A673 (cell line): ENCODE data around the gene MED31.

Experiments
- EZH2 ChIP-seq: fragments of 200-600 bp; sonication (generic); IDR thresholded peaks from 2 replicates; pipeline ENCODE4 v1.6.1; 2017; ENCODE audit warnings: borderline replicate concordance, low read depth, mild to moderate bottlenecking, mixed read lengths, antibody characterized with exemption, low read length; ENCODE audit not compliant: poor library complexity, severe bottlenecking
- TF ChIP-seq, protein P1 (sequence below): fragments of 300-800, 200-600 bp; sonication (generic); conservative IDR thresholded peaks from 2 replicates; pipeline ENCODE4 v1.5.1; 2017; ENCODE audit warnings: low read depth, mild to moderate bottlenecking, antibody characterized with exemption, low read length, moderate library complexity, mixed read lengths

DNA sequence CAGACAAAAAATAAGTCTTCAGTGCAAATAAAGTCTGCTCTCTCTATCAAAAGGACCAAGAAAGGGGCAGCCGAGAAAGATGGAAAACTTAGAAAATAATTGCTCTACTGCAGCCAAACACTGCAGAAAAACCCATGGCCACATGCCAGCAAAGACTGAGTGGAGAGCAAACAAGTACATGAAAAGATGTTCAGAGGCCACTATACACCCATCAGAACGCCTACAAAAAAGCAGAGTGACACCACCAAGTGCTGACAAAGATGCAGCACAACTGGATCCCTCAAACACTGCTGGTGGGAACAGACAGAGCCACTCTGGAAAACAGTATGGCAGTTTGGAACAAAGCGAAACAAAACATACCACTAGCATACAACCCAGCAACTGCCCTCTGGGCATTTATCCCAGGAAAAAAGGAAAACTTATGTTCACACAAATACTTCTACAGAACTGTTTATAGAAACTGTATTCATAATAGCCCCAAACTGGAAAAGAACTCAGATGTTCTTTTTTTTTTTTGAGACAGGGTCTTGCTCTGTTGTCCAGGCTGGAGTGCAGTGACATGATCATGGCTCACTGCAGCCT, 47.6 kb downstream of the MED31 start:
- TF ChIP-seq, protein P1, sequence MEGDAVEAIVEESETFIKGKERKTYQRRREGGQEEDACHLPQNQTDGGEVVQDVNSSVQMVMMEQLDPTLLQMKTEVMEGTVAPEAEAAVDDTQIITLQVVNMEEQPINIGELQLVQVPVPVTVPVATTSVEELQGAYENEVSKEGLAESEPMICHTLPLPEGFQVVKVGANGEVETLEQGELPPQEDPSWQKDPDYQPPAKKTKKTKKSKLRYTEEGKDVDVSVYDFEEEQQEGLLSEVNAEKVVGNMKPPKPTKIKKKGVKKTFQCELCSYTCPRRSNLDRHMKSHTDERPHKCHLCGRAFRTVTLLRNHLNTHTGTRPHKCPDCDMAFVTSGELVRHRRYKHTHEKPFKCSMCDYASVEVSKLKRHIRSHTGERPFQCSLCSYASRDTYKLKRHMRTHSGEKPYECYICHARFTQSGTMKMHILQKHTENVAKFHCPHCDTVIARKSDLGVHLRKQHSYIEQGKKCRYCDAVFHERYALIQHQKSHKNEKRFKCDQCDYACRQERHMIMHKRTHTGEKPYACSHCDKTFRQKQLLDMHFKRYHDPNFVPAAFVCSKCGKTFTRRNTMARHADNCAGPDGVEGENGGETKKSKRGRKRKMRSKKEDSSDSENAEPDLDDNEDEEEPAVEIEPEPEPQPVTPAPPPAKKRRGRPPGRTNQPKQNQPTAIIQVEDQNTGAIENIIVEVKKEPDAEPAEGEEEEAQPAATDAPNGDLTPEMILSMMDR, result 0 out of 2 replicates have a peak, but pooled peaks have one; percentile 13
- TF ChIP-seq EZH2, result no peak
